GM12891 (cell line): ENCODE results near the gene RGS9.

Experiments used
- POLR2A ChIP-seq: IDR thresholded peaks from 2 replicates; pipeline ENCODE4 v1.6.1; 2011; ENCODE audit warnings: low read depth, low read length, control low read depth
- POLR2AphosphoS5 ChIP-seq: IDR thresholded peaks from 2 replicates; pipeline ENCODE4 v1.6.1; 2011; ENCODE audit warnings: low read depth, low read length, control low read depth
- TAF1 ChIP-seq: IDR thresholded peaks from 2 replicates; pipeline ENCODE4 v1.6.1; 2011; ENCODE audit warnings: low read depth, low read length, control low read depth

DNA sequence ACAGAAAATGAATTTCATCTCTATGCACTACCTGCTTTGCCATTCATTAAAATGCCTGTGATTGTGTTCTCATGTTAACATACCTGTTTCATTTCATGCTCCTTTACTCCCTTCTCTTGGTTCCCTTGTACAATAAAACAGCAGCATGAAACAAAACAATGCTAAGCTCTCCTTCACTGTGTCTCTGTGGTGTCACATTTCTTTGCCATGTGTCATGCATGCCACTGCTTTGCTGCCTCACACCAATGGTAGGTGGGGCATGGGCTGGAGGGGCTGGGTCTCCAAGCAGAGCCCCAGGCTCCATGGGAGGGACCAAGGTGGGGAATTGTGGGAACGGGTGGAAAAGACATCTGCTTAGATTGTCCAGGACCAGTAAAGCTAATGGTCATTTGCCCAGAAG is 83.6 kb downstream of the RGS9 start:
- no peak for TF ChIP-seq POLR2A
- TF ChIP-seq POLR2AphosphoS5: no peak
- TF ChIP-seq TAF1: no peak
